ENCODE measurements around the gene DEK. TPM values are rescaled to one million over a fixed set of nuclear protein-coding genes. Genes with fewer than 3 reads are reported as not detected.
"Not testable (repeated sequence)": the region's sequence is repeated elsewhere in the genome, so short reads cannot be mapped to it uniquely, and the experiment has no call there.

The DEK gene
- total RNA-seq, 2 experiments from 2014 or later, result 235 to 267 TPM

DNA sequence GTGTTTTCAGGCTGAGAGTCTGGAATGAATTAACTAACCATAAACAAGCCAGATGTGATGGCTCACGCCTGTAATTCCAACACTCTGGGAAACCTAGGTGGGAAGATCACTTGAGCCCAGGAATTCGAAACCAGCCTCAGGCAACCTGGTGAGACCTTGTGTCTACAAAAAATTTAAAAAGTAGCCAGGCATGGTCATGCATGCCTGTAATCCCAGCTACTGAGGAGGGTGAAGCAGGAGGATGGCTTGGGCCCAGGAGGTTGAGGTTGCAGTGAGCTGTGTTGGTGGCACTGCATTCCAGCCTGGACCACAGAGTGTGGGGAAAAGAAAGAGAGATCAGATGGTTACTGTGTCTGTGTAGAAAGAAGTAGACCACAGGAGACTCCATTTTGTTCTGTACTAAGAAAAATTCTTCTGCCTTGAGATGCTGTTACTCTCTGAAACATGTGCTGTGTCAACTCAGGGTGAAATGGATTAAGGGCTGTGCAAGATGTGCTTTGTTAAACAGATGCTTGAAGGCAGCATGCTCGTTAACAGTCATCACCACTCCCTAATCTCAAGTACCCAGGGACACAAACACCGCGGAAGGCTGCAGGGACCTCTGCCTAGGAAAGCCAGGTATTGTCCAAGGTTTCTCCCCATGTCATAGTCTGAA, 37.8 kb downstream of the DEK start:
- CTCF ChIA-PET (ENCODE audit: unreplicated experiment); intact Hi-C loops (cut with micrococcal nuclease; ENCODE audit: unreplicated experiment); BruUV-seq (replicated peaks): not testable (repeated sequence)

DNA sequence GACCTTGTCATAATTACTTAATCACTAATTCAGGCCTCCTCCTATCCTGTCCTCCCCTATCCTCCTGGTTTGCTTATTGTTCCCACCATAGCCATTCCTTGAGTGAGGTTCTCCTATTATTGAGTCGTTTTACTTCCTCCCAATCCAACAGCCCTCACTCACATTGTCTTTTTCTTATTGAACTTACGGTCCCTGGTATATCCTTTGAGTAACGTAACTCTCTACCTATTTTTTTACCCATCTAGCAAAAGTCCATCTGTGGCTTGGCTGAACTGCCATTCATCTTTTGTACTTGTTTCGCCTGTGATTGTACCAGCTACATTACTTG, 43.1 kb downstream of the DEK start:
- no TSS peak for BruUV-seq (replicated peaks)

More for the DNA sequence above, 37.8 kb downstream of the DEK start:
- H3K4me3 ChIP-seq (ENCODE audit: low read depth, low read length, poor library complexity, severe bottlenecking); POLR2A ChIA-PET; H3K4me1 ChIP-seq (ENCODE audit: insufficient read depth, low read length, poor library complexity, severe bottlenecking); H2AFZ ChIP-seq (ENCODE audit: low read length); H3K27ac ChIP-seq (ENCODE audit: low read depth, low read length, poor library complexity, severe bottlenecking); H3K4me2 ChIP-seq (ENCODE audit: low read length); H3K9me2 ChIP-seq (ENCODE audit: insufficient read depth, low read length); DNase-seq (ENCODE audit: low spot score); H3K9me3 ChIP-seq (ENCODE audit: low read length): not testable (repeated sequence)
- Histone ChIP-seq H4K20me1 (ENCODE audit: insufficient read depth, low read length) (0 out of 2 replicates have a peak, but pooled peaks cover 15% of the 10 kb centered on the region), H3K79me2 (ENCODE audit: insufficient read depth, low read depth, low read length) (peaks cover 12% of the 10 kb centered on the region; the same call in 1 of the 2 replicates), H3K36me3 (ENCODE audit: insufficient read depth, low read length) (peaks cover 86% of the 10 kb centered on the region)

DNA sequence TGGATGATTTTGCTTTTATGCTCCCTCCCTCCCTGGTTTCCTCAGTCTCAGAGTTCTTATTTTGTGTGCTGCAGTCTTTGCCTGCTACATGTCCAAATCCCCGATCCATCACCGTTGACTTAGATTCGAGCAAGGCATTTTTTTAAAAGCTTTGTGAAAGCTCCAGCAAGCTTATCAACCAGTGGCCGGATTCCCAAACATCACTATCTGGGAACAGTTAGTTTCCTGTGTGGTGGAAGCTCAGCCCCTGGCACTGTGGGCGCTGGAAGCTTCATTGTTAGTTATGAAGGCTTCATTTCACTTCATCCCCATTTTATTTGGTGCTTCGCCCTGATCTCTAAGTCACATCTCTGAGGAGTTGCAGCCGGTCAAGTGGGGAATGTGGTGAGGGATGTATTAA, 44.7 kb downstream of the DEK start:
- no peak for DNase-seq (ENCODE audit: low spot score)
- Histone ChIP-seq H4K20me1 (ENCODE audit: insufficient read depth, low read length) (0 out of 2 replicates have a peak, but pooled peaks cover 3% of the 10 kb centered on the region), H3K9me2 (ENCODE audit: insufficient read depth, low read length) (no peaks in the 10 kb centered on the region), H3K27ac (ENCODE audit: low read depth, low read length, poor library complexity, severe bottlenecking) (no peak overlapping the region), H3K36me3 (ENCODE audit: insufficient read depth, low read length) (peaks cover 89% of the 10 kb centered on the region), H3K9me3 (ENCODE audit: low read length) (no peaks in the 10 kb centered on the region), H3K4me3 (ENCODE audit: low read depth, low read length, poor library complexity, severe bottlenecking) (no peak overlapping the region), H2AFZ (ENCODE audit: low read length) (no peak overlapping the region), H3K79me2 (ENCODE audit: insufficient read depth, low read depth, low read length) (peaks cover 2% of the 10 kb centered on the region; the same call in 1 of the 2 replicates), H3K4me2 (ENCODE audit: low read length) (no peak overlapping the region), H3K4me1 (ENCODE audit: insufficient read depth, low read length, poor library complexity, severe bottlenecking) (peaks cover 22% of the 10 kb centered on the region)
- BruUV-seq (replicated peaks), result no TSS peak
- no peak for TF ChIP-seq EZH2phosphoT487 (IDR thresholded peaks at IDR 0.05; ENCODE audit: borderline replicate concordance, low read depth, low read length)
- TF ChIP-seq, protein P1, sequence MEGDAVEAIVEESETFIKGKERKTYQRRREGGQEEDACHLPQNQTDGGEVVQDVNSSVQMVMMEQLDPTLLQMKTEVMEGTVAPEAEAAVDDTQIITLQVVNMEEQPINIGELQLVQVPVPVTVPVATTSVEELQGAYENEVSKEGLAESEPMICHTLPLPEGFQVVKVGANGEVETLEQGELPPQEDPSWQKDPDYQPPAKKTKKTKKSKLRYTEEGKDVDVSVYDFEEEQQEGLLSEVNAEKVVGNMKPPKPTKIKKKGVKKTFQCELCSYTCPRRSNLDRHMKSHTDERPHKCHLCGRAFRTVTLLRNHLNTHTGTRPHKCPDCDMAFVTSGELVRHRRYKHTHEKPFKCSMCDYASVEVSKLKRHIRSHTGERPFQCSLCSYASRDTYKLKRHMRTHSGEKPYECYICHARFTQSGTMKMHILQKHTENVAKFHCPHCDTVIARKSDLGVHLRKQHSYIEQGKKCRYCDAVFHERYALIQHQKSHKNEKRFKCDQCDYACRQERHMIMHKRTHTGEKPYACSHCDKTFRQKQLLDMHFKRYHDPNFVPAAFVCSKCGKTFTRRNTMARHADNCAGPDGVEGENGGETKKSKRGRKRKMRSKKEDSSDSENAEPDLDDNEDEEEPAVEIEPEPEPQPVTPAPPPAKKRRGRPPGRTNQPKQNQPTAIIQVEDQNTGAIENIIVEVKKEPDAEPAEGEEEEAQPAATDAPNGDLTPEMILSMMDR (conservative IDR thresholded peaks at IDR 0.05; ENCODE audit: low read length), result no peak
- intact Hi-C loops (cut with micrococcal nuclease; ENCODE audit: unreplicated experiment), result loop anchor here (5.0 kb wide), 1 partner anchor 283 kb away; no protein-coding TSS in a partner anchor
- CTCF ChIA-PET (ENCODE audit: unreplicated experiment), result no interaction called here
- POLR2A ChIA-PET, result interaction anchor here (0.8 kb wide), 1 partner anchor 33 kb away, joined by 3 read pairs; no protein-coding TSS in a partner anchor

More for the DNA sequence above, 43.1 kb downstream of the DEK start:
- ChIA-PET POLR2A (interaction anchor here (0.6 kb wide), 1 partner anchor 11 kb away, joined by 3 read pairs; no protein-coding TSS in a partner anchor), CTCF (ENCODE audit: unreplicated experiment) (no interaction called here)
- intact Hi-C loops (cut with micrococcal nuclease; ENCODE audit: unreplicated experiment), result no loop called here
- H3K27ac ChIP-seq (ENCODE audit: low read depth, low read length, poor library complexity, severe bottlenecking), result no peak overlapping the region
- H3K79me2 ChIP-seq (ENCODE audit: insufficient read depth, low read depth, low read length), result peaks cover 4% of the 10 kb centered on the region; the same call in 1 of the 2 replicates
- no peak overlapping the region for H3K4me2 ChIP-seq (ENCODE audit: low read length)
- H3K9me3 ChIP-seq (ENCODE audit: low read length), result no peaks in the 10 kb centered on the region
- no peak overlapping the region for H3K4me3 ChIP-seq (ENCODE audit: low read depth, low read length, poor library complexity, severe bottlenecking)
- peaks cover 92% of the 10 kb centered on the region for H3K36me3 ChIP-seq (ENCODE audit: insufficient read depth, low read length)
- no peak for DNase-seq (ENCODE audit: low spot score)
- 0 out of 2 replicates have a peak, but pooled peaks cover 9% of the 10 kb centered on the region for H4K20me1 ChIP-seq (ENCODE audit: insufficient read depth, low read length)
- peaks cover 6% of the 10 kb centered on the region for H3K4me1 ChIP-seq (ENCODE audit: insufficient read depth, low read length, poor library complexity, severe bottlenecking)
- H2AFZ ChIP-seq (ENCODE audit: low read length), result no peak overlapping the region
- H3K9me2 ChIP-seq (ENCODE audit: insufficient read depth, low read length), result no peaks in the 10 kb centered on the region
- no peak for TF ChIP-seq EZH2phosphoT487 (IDR thresholded peaks at IDR 0.05; ENCODE audit: borderline replicate concordance, low read depth, low read length)
- TF ChIP-seq, protein P1 (conservative IDR thresholded peaks at IDR 0.05; ENCODE audit: low read length), result no peak

Measured in OCI-LY7 (cell line).